ENCODE results near the gene CARD11.

The CARD11 gene

DNA sequence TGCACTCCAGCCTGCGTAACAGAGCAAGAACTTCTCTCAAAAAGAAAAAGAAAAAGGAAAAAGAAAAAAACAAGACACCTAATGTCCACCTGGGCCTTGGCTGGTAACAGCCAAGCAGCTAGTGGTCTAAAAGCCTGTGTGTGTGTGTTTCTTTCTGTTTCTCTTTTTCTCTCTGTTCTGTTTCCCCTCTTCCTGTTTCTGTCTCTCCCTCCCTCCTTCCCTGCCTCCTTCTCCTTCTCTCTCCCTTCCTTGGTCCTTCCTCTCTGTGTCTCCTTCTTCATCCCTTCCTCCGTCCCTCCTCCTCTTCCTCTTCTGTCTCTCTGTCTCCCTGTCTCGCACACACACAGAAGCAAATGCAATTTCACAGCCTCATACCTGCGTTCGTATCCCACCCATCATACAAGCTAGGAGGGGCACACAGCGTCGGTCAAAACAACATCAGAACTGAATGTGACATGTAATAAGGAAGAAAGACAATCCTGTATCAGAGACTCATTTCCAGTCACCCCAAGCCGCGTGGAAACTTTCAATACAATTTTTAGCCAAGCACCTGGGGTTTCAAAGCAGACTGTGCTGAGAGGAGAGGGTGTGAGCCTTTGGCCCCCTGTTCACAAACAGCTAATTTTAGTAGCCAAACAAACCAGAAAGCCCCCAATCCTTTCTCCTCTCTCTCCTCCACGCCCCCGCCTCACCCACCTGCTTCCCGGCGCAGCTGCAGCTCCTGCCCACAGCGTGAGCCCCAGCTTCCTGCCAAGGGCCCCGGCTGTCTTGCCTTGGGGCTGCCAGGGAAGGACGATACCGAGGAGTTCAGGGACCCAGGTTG lies 149.3 kb downstream of the CARD11 start:
- DNase-seq: peak; percentile 82

DNA sequence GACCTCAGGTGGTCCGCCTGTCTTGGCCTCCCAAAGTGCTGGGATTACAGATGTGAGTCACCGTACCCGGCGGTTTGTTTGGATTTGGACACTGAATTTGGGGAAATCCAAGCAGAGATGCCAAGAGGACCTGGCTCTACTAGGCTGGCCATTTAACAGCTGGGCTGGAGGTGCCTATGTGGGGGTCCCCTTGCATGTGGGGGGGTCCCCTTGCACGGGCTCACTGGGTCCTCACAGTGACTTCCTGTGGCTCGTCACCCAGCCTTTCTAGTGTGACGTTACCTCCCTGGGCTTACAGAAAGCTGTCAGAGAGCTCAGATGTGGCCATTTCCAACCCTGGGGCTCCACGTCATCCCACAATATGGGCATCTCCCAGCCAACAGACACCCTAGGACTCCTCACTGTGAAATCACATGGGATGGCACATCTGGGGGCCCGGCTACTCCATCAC lies 150.2 kb downstream of the CARD11 start:
- DNase-seq: peak; percentile 19

DNA sequence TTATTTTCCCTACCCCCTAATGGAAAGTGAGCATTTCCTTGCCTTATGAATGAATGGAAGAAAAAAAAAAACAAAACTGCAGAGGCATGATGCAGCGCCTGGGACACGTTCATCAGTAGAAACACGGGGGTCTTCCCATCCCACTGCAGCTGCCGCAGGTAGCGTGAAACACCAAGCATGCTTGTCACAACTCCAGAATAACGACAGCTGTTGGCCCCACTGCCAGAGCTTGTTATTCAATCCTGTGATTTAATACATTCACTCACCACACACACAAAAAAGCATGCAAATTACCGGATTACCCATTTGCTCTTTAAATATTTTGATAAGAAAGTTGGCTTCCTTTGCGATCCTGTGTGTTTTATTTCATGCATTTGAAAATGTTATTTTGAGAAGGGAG lies 151.1 kb downstream of the CARD11 start:
- no peak for DNase-seq

GRCh38 chr7:2887816-2888215 lies 155.9 kb downstream of the CARD11 start:
- no peak for DNase-seq

GRCh38 chr7:2886900-2887299 lies 156.8 kb downstream of the CARD11 start:
- peak; percentile 60 for DNase-seq

DNA sequence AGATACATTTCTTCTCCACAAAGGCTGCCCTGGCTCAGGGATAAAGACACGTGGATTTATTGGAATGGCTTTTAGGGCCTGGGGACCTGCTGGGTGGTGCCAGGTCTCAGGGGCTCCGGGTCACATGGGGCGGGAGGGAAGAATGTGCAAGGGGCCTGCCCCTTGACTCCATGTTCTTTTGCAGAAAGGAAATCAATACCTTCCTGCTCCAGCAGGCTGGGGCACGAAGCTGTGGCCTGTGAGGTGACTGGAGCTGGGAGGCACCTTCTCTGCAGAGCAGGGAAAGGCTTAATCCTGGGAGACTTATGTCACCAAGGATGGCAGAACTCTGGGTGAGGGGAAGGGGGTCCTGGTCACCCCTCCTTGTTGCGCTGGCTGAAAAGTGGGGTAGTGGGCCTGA lies 157.3 kb downstream of the CARD11 start:
- no peak for DNase-seq

DNA sequence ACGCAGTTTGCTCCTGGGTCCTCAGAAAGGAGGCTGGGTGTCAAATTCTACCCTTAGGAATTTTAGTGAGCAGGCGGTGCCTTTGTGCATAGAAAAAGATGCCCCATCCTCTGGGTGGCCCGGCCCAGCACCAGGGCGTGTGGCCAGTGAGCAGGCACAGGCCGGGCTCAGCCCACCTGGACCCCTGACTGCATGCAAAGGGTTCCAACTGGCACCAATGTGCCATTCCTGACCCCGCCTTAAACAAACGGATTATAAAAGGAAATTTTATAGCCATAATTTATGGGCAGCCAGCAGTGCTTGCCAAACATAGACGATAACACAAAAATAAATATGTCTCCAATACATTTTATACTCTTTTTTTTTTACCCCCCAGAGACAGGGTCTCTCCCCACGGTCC lies 159.5 kb downstream of the CARD11 start:
- DNase-seq: no peak

DNA sequence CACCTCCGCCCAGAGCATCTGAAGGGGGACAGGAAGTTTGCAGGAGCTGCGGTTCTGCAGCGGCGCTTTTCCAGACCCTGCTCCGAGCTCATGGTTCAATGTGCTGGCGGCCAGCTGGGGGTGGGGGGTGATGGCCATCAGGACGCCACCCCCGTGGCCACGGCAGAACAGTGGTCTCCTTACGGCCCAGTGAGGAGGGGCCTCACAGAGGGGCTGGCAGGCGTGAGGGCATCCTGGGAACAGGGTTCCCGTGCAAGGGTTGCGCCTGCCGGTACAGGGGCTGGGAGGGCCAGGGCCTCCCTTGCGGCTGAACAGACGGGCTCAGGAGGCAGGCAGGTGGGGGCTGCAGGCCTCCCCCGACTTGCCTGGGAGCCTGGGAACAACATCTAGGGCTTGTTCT lies 160.6 kb downstream of the CARD11 start:
- no peak for DNase-seq

- DNase-seq: no peak
Observed at GRCh38 chr7:2882111-2882510, 161.6 kb downstream of the CARD11 start.

GRCh38 chr7:2880874-2881533 lies 162.7 kb downstream of the CARD11 start:
- no peak for DNase-seq

GRCh38 chr7:2880051-2880450 lies 163.6 kb downstream of the CARD11 start:
- DNase-seq: no peak

DNA sequence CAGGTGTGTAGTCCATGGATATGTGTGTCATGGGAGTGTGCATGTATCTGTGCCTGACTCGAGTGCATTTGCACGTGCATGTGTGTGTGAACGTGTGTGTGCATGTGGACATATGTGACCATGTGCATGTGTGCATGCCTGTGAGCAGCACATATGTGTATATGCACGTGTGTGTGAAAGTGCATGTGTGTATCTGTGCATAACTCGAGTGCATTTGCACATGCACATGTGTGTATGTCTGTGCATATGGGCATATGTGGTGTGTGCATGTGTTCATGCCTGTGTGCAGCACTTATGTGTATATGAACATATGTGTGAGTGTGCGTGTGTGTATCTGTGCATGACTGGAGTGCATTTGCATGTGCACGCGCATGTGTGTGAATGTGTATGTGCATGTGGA lies 164.3 kb downstream of the CARD11 start:
- DNase-seq: no peak

GRCh38 chr7:2878306-2878705 lies 165.4 kb downstream of the CARD11 start:
- no peak for DNase-seq

GRCh38 chr7:2876031-2876731 lies 167.5 kb downstream of the CARD11 start:
- DNase-seq: no peak

- DNase-seq: no peak
Observed at GRCh38 chr7:2873686-2874551, 169.7 kb downstream of the CARD11 start.

GRCh38 chr7:2873146-2873545 lies 170.5 kb downstream of the CARD11 start:
- no peak for DNase-seq

DNA sequence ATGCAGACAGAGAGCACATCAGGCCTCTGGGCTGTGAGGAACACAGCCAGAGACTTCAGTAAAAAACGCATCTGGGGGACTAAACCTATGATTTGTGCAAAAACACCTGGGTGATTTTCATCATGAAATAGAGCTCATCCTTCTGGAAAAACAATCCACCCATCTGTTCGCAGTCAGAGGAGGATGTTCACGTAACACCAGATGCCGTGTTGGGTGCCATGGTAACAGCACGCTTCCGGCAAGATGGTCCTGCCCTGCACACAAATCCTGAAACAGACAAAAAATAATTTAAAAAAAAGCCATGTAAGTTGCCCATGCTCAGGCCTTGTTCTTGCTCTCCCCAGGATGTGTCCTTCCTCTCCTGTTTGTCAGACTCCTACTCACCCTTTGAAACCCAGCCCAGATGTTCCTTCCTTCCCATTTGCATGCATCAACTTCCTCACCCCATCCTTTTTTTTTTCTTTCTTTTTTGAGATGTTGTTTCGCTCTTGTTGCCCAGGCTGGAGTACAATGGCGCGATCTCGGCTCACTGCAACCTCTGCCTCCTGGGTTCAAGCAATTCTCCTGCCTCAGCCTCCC lies 171.3 kb downstream of the CARD11 start:
- no peak for DNase-seq

- DNase-seq: peak; percentile 79
Observed at GRCh38 chr7:2870471-2870931, 173.2 kb downstream of the CARD11 start.

DNA sequence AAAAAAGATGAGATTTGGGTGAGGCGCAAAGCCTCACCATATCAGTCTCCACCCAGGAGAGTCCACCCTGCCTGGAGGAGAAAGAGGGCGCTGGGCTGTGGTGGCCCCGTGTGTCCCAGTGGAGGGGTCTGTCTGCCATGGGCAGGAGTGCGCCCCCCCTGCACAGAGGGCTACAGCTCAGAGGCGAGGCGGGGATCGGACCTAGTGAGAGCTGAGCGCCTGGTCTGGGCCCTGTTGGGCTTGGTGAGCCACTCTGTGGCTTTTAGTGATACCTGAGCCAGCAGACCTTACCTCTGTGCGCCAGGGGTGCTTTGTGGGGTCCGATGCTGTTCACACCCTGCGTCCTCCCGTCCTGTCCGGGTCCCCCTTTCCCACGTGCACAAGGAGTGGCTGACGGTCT lies 173.7 kb downstream of the CARD11 start:
- DNase-seq: no peak

DNA sequence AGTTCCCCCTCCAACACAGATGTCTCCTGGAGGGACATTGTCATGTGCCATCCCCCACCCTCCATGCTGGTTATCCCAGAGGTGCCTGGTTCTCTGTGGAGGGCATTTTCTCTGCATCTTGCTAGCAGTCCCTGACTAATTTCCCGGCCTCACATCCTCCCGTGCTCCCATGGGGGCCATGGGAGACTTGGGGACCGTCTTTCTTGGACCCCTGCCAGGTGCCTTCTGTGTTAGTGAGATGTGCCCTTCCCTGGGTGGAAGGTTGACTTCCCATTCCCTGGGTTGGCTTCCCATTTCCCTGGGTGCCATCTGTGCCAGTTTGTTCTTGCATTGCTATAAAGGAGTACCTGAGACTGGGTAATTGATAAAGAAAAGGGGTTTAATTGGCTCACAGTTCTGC lies 177.1 kb downstream of the CARD11 start:
- no peak for DNase-seq

DNA sequence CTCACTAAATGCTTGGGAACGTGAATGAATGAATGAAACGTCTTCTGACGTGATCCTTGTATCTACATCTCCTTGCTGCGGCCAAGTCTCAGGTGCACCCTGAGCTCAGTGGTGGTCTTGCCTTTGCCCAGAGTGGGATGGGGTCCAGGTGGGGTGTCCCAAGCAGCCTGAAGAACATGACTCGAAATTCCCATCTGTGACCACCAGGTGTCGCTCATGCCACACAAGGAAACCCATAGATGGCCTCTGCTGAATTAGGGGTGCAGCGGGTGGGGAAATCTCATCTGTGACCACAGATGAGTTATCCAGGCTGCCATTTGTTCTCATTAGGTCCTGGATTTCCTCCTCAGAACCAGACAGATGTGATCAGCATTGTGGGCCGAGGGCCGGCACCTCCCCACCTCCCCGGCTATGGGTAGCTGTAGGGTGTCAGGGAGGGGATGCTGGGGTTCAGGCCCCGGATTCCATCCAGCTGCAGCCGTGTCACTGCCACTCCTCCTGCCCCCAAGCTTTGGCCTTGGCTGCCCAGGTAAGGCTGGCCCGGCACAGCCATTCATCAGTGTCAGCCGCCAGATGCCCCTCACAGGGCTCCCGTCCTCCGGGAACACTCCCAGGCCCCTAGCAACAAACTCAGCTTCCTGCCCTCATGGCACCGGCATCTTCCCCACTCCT lies 178.5 kb downstream of the CARD11 start:
- peak; percentile 82 for DNase-seq
